Breast epithelium (tissue), 4 donors: Measurements from ENCODE around the gene COA1. TPM values are rescaled to one million over a fixed set of nuclear protein-coding genes. Genes with fewer than 3 reads are reported as not detected.

Experiments used
- DNase-seq, 2 donors: peaks; one replicate each; pipeline ENCODE4 v3.0.0-alpha.2; 2019; ENCODE audit warnings: low spot score in 2 of 2
- H3K27ac ChIP-seq, 2 donors: fragments of 200-600 bp; sonication (generic) in 1 of 2; one replicate each; pipeline ENCODE4 v1.5.1; 2016 to 2019; ENCODE audit warnings: mild to moderate bottlenecking in 1 of 2
- H3K27me3 ChIP-seq, 2 donors: fragments of 200-600 bp; sonication (generic) in 1 of 2; one replicate each; pipeline versions ENCODE4 v1.5.1 to v1.6.0; 2017 to 2019; ENCODE audit warnings: control low read depth in 1 of 2, mild to moderate bottlenecking in 1 of 2
- H3K36me3 ChIP-seq: fragments of 200-600 bp; one replicate; pipeline ENCODE4 v1.5.1; 2019
- H3K4me1 ChIP-seq, 2 donors: fragments of 200-600 bp; sonication (generic); one replicate each; pipeline ENCODE4 v1.5.1; 2016 to 2019; ENCODE audit warnings: control low read depth in 1 of 2
- H3K4me3 ChIP-seq, 3 donors: fragments of 200-600 bp; sonication (generic); 1 replicate in 2 of 3; 2 replicates in 1 of 3; pipeline ENCODE4 v1.5.1; 2016 to 2019; ENCODE audit warnings: mild to moderate bottlenecking in 3 of 3, moderate library complexity in 2 of 3
- H3K9me3 ChIP-seq, 2 donors: fragments of 200-600 bp; sonication (generic) in 1 of 2; one replicate each; pipeline ENCODE4 v1.5.1; 2016 to 2019; ENCODE audit warnings: control low read depth in 1 of 2
- POLR2A ChIP-seq: fragments of 450-650 bp; IDR thresholded peaks from one replicate; pipeline ENCODE4 v1.6.1; 2016; ENCODE audit warnings: antibody characterized with exemption, mild to moderate bottlenecking, moderate library complexity
- POLR2AphosphoS5 ChIP-seq, 3 donors: sonication (generic); formaldehyde crosslinking; IDR thresholded peaks; one replicate each; pipeline ENCODE4 v1.6.1; 2017; ENCODE audit warnings: antibody characterized with exemption in 3 of 3
- intact Hi-C: fragments of 100-400 bp; cut with DNase I; formaldehyde crosslinking; loops from one replicate; pipeline ENCODE4 v1.15.1; 2023; ENCODE audit warnings: low total_unique reads
- total RNA-seq, 3 donors: library from RNA; depleted of rRNA; stranded (reverse); fragments of >200 nt; gene quantifications; one replicate each; pipeline ENCODE4 v1.1.0, GENCODE V29; 2016
- TF ChIP-seq, protein P1 (sequence below), 3 donors: fragments of 450-650 bp; IDR thresholded peaks; one replicate each; pipeline ENCODE4 v1.5.1; 2016 to 2017; ENCODE audit warnings: antibody characterized with exemption in 3 of 3, mild to moderate bottlenecking in 3 of 3, moderate library complexity in 3 of 3

COA1 gene
- total RNA-seq, 3 donors from 2014 or later, result 39.0 to 94.3 (median 91.4) TPM

DNA sequence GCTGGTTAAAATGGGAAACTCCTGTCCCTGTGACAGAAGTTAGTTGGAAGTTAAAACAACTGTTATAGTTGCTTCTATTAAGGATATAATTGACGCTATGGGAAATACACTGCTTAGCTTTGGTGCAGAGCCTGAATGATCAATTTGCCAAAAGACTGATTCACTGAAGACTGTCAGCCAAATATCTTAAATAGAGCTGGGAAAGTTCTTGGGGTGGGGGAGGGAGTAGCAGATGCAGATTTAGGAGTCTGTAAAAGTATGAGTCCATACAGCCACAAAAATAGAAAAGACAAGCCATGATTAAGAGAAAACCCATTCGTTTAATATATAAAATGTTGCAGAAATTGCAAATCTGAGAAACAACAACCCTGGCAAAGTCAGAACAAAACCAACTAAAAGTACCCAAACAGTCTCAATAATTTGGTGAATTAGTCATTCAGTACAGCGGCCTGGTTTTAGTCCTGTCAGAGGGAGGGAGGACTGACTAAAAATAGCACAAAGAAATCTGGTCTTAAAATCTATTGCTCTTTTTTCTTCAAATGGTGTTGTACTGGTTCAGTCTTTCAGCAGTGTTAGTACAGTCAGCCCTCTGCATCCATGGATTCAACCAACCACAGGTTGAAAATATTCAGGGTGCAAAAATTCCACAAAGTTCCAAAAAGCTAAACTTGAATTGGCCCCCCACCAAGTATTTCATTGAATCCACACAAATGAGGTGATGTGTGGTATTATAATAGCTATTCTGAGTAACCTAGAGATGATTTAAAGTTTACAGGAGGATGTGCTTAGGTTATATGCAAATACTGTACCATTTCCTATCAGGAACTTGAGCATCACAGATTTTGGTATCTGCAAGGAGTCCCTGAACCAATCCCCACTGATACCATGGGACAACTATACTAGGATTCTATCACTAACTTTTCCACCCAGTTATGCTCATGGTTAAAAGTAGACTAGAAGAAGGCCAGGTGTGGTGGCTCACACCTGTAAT lies 116.4 kb downstream of the COA1 start:
- Histone ChIP-seq H3K9me3 (no peaks in the 10 kb centered on the region), H3K27me3 (no peaks in the 10 kb centered on the region), H3K36me3 (no peaks in the 10 kb centered on the region), H3K4me1 (no peaks in the 10 kb centered on the region), H3K27ac (no peak overlapping the region), H3K4me3 (no peak overlapping the region)
- intact Hi-C loops, result no loop called here
- TF ChIP-seq POLR2A, result no peak
- TF ChIP-seq POLR2AphosphoS5 (IDR thresholded peaks at IDR 0.05), result no peak
- TF ChIP-seq, protein P1, sequence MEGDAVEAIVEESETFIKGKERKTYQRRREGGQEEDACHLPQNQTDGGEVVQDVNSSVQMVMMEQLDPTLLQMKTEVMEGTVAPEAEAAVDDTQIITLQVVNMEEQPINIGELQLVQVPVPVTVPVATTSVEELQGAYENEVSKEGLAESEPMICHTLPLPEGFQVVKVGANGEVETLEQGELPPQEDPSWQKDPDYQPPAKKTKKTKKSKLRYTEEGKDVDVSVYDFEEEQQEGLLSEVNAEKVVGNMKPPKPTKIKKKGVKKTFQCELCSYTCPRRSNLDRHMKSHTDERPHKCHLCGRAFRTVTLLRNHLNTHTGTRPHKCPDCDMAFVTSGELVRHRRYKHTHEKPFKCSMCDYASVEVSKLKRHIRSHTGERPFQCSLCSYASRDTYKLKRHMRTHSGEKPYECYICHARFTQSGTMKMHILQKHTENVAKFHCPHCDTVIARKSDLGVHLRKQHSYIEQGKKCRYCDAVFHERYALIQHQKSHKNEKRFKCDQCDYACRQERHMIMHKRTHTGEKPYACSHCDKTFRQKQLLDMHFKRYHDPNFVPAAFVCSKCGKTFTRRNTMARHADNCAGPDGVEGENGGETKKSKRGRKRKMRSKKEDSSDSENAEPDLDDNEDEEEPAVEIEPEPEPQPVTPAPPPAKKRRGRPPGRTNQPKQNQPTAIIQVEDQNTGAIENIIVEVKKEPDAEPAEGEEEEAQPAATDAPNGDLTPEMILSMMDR (IDR thresholded peaks at IDR 0.05), result no peak
- no peak for DNase-seq

- Histone ChIP-seq H3K27me3 (no peaks in the 10 kb centered on the region), H3K27ac (no peak overlapping the region), H3K36me3 (no peaks in the 10 kb centered on the region), H3K4me3 (no peak overlapping the region), H3K9me3 (no peaks in the 10 kb centered on the region), H3K4me1 (no peaks in the 10 kb centered on the region)
- TF ChIP-seq POLR2AphosphoS5 (IDR thresholded peaks at IDR 0.05) (no peak), POLR2A (no peak)
- TF ChIP-seq, protein P1 (IDR thresholded peaks at IDR 0.05), result no peak
- intact Hi-C loops, result no loop called here
- DNase-seq, result no peak
Observed at GRCh38 chr7:43612128-43612527, 117.2 kb downstream of the COA1 start.

DNA sequence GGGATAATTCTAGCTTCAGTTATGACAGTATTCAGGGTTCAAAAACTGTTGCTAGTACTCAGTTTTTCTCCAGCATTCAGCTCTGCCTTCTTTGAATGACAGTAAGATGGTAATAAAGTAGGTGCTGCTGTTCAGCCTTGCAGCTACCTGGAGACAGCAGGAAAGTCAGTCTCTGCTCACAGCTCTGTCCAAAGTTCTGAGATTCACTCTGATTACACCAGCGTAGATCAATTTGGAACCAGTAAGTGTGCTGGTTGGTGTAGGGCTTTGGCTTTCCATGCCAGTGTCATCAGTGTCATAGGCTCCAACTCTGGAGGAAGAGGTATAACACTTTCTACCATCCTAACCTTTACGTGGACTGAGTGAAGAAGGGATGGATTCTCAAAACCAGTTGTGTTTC lies 120.2 kb downstream of the COA1 start:
- H3K4me1 ChIP-seq, result no peaks in the 10 kb centered on the region
- no peaks in the 10 kb centered on the region for H3K27me3 ChIP-seq
- TF ChIP-seq, protein P1 (IDR thresholded peaks at IDR 0.05), result no peak
- no peak for TF ChIP-seq POLR2AphosphoS5 (IDR thresholded peaks at IDR 0.05)
- no peak for TF ChIP-seq POLR2A
- DNase-seq, result no peak
- no peaks in the 10 kb centered on the region for H3K36me3 ChIP-seq
- no peak overlapping the region for H3K4me3 ChIP-seq
- H3K27ac ChIP-seq, result no peak overlapping the region
- intact Hi-C loops, result no loop called here
- H3K9me3 ChIP-seq, result no peaks in the 10 kb centered on the region

DNA sequence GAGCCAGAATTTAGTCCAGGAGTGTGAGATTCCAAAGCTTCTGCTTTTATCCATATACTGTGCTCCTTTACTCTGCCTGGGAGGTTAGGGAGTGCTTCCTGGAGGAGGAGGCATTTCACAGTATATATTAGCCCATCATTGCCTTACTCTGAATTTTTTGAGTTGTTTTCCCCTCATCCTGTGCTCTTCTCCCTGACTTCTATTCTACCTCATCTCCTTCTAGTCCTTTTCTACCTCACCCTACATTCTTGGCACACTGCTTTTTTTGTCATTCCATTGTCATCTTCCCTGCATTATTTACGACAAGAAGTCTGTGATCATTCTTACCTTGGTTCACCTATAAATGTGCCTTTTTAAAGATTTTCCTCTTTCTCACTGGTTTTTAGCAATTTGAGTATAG lies 125.1 kb downstream of the COA1 start:
- no peaks in the 10 kb centered on the region for H3K4me1 ChIP-seq
- no peak for TF ChIP-seq POLR2AphosphoS5 (IDR thresholded peaks at IDR 0.05)
- H3K9me3 ChIP-seq, result no peaks in the 10 kb centered on the region
- no peaks in the 10 kb centered on the region for H3K27me3 ChIP-seq
- no peaks in the 10 kb centered on the region for H3K36me3 ChIP-seq
- H3K4me3 ChIP-seq, result no peak overlapping the region
- intact Hi-C loops, result no loop called here
- DNase-seq, result no peak
- no peak overlapping the region for H3K27ac ChIP-seq

DNA sequence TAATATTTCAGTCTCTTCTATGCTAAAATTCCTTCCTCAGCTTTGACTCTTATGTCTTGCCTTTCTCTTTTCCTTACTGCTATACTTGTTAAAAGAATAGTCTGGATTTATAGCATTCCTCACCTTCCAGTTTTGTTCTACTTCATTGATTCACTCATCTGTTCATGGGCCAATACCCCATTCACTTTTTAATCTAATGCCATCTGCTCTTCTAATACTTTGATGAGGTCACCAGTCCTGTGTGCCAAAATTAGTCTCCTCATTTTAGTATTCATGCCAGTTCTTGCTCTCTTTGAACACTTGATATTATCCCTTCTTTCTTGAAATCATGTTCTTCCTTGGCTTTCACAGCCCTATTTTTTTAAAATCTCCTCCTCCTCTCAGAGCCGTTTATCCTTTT lies 127.1 kb downstream of the COA1 start:
- no peaks in the 10 kb centered on the region for H3K9me3 ChIP-seq
- intact Hi-C loops, result no loop called here
- no peaks in the 10 kb centered on the region for H3K27me3 ChIP-seq
- H3K4me3 ChIP-seq, result no peak overlapping the region
- no peak overlapping the region for H3K27ac ChIP-seq
- DNase-seq, result no peak
- TF ChIP-seq POLR2A (no peak), POLR2AphosphoS5 (IDR thresholded peaks at IDR 0.05) (no peak)
- TF ChIP-seq, protein P1 (IDR thresholded peaks at IDR 0.05), result no peak
- H3K36me3 ChIP-seq, result no peaks in the 10 kb centered on the region
- H3K4me1 ChIP-seq, result no peaks in the 10 kb centered on the region
